GM12874 (cell line): ENCODE measurements around the gene ACTG2.

Source experiments
- CTCF ChIP-seq: IDR thresholded peaks from 2 replicates; pipeline ENCODE4 v1.5.1; 2011; ENCODE audit warnings: low read depth, mild to moderate bottlenecking, control low read depth, low read length, moderate library complexity; ENCODE audit not compliant: insufficient read depth

Gene ACTG2

GRCh38 chr2:73895473-73895872 lies 2.7 kb downstream of the ACTG2 start:
- TF ChIP-seq CTCF: no peak

GRCh38 chr2:73896362-73897239 lies 3.8 kb downstream of the ACTG2 start:
- TF ChIP-seq CTCF: no peak

- TF ChIP-seq CTCF: no peak
These were observed 4.4 kb downstream of the ACTG2 start for GRCh38 chr2:73897240-73897583.

- TF ChIP-seq CTCF: no peak
These were observed 5.1 kb downstream of the ACTG2 start for GRCh38 chr2:73897934-73898333.

- no peak for TF ChIP-seq CTCF
These were observed 7.1 kb downstream of the ACTG2 start for GRCh38 chr2:73899801-73900336.

GRCh38 chr2:73901143-73901542 lies 8.3 kb downstream of the ACTG2 start:
- no peak for TF ChIP-seq CTCF

GRCh38 chr2:73902284-73902683 lies 9.5 kb downstream of the ACTG2 start:
- no peak for TF ChIP-seq CTCF
